COR-L47 (cell line): ENCODE measurements around the gene SPATS2.
"Not testable (repeated sequence)": the region's sequence is repeated elsewhere in the genome, so short reads cannot be mapped to it uniquely, and the experiment has no call there.

Experiments used
- DNase-seq: peaks from one replicate; lab custom pipeline; 2025; lab: John Stamatoyannopoulos, UW

Gene SPATS2

GRCh38 chr12:49518914-49519573, 151.8 kb downstream of the SPATS2 start:
- no peak for DNase-seq

- no peak for DNase-seq
Measured at GRCh38 chr12:49519574-49519936, 152.3 kb downstream of the SPATS2 start.

- DNase-seq, result no peak
Measured at GRCh38 chr12:49521389-49521788, 154.1 kb downstream of the SPATS2 start.

GRCh38 chr12:49524660-49525324, 157.5 kb downstream of the SPATS2 start:
- DNase-seq, result no peak

DNA sequence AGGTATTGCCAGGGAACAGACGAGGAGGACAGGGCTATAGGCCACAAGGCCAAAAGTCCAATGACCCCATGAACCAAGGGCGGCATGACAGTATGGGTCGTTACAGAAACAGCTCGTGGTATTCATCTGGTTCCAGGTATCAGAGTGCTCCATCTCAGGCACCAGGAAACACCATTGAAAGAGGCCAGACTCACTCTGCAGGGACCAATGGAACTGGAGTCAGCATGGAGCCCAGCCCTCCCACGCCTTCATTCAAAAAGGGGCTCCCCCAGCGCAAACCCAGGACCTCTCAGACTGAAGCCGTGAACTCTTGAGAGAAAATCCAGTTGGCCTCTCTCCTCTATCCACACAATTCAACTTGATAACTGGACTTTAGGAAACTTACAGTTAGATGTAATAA, 158.7 kb downstream of the SPATS2 start:
- no peak for DNase-seq

GRCh38 chr12:49527361-49528130, 160.3 kb downstream of the SPATS2 start:
- DNase-seq, result no peak

GRCh38 chr12:49529414-49529813, 162.2 kb downstream of the SPATS2 start:
- no peak for DNase-seq

- DNase-seq, result no peak
Measured at GRCh38 chr12:49531745-49532144, 164.5 kb downstream of the SPATS2 start.

DNA sequence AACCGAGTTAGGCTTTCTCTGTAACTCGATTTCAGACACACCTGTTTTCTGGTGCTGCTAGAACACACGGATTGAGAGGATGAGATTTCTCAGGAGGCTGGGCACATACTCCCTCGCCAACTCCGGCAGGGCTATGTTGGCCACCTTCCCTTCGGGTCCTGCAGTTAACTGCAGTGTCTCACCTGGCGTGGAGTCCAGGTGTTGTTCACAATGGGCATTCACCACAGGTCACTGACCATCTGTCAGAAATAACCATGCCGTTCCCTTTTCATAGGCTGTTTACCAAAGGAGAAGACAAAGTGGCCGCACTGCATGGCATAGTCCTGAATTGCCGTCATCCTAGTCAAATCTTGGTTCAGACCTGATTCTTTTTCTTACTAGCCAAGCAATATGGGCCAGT, 166.1 kb downstream of the SPATS2 start:
- no peak for DNase-seq

DNA sequence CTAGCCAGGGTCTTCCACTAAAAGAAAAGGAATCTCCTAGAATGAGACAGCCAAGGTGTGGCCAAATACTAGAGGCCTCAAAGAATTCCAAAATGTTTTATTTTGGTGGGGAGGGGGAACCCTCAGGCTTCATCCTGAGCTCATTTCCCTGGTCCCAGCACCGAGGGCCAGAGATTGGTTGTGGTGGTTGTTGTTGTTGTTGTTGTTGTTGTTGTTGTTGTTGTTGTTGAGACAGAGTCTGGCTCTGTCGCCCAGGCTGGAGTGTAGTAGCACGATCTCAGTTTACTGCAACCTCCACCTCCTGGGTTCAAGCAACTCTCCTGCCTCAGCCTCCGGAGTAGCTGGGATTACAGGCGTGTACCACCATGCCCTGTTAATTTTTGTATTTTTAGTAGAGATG, 166.9 kb downstream of the SPATS2 start:
- DNase-seq, result not testable (repeated sequence)

GRCh38 chr12:49534731-49535278, 167.5 kb downstream of the SPATS2 start:
- no peak for DNase-seq

DNA sequence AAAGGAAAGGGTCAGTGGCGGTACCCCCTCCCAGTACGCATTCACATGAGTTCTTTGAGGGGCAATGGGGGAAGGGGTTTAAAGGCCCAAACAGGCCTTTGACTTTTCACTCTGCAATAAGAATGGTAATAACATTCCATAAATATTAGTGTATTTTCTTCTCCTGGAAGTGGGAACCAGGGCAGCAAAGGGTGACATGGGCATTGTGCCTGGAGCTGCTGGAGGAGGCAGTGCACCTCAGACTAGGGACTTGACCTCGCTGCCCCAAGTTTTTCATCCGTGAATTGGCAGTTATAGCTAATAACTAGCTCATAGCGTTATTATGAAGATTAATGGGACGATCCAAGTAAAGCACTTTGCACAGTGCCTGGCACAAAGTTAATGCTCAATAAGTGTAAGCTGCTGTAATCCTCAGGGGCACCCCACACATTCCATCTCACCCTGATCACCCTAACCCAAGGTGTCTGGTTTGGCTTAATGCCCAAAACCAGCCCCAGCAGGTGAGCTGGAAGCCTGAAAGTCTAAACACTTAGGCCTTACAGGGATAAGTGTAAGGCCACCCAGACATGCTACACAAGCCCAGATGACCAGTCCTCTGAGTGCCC, 168.8 kb downstream of the SPATS2 start:
- no peak for DNase-seq

GRCh38 chr12:49536526-49537071, 169.3 kb downstream of the SPATS2 start:
- DNase-seq, result no peak

DNA sequence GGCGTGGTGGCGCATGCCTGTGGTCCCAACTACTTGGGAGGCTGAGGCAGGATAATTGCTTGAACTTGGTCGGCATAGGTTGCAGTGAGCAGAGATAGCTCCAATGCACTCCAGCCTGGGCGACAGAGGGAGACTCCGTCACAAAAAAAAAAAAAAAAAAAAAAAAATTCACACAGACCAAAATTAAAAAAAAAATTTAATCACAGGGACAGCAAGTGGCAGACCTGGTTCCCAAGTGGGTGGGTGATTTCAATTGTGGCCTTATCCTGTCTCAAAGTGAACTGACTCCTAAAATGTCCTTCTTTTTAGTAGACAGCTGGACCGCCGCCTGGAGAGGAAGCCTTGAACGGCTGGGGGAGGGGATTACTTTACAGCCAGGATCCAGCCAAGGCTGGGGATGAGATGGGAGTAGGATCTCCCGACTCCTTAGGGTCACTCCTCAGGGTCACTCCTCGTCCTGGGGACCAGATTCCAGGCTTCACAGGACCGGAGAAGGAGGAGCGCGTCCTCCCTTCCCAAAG, 170.0 kb downstream of the SPATS2 start:
- DNase-seq, result no peak

DNA sequence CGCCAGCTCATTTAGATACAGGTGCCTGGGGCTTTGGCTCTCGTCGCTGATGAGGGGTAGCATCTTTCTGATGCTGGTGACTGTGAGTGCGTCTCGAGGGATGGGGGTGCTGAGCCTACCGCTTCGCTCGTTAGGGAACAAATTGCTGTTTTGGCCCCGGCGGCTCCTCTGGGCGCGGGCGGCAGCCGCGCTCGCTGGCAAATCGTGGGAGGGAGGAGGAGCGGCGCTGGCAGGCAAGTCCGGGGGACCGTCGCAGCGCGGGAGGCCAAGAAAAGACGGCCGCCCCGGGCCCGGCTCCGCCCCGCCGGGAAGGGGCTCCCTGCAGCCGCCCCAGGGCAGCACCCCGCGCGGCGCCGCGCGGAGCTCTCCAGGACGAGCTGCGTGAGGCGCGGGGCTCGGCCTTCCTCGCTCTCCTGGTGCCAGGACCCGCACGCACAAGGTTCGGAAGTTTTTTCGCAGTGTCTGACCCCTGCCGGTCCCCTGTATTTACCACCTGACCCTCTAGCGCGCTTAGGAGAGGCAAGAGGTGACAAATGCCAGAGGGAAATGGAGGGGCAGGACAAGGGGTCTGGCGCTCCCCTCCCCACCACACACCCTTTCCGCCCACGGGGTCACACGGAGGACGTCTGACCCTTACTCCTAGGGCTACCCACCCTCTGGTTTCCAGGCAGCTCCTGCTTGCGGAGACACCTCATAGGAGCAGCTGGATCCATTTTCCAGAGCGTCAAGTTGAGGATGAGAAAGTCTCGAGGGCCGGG, 170.7 kb downstream of the SPATS2 start:
- DNase-seq, result peak; percentile 44

DNA sequence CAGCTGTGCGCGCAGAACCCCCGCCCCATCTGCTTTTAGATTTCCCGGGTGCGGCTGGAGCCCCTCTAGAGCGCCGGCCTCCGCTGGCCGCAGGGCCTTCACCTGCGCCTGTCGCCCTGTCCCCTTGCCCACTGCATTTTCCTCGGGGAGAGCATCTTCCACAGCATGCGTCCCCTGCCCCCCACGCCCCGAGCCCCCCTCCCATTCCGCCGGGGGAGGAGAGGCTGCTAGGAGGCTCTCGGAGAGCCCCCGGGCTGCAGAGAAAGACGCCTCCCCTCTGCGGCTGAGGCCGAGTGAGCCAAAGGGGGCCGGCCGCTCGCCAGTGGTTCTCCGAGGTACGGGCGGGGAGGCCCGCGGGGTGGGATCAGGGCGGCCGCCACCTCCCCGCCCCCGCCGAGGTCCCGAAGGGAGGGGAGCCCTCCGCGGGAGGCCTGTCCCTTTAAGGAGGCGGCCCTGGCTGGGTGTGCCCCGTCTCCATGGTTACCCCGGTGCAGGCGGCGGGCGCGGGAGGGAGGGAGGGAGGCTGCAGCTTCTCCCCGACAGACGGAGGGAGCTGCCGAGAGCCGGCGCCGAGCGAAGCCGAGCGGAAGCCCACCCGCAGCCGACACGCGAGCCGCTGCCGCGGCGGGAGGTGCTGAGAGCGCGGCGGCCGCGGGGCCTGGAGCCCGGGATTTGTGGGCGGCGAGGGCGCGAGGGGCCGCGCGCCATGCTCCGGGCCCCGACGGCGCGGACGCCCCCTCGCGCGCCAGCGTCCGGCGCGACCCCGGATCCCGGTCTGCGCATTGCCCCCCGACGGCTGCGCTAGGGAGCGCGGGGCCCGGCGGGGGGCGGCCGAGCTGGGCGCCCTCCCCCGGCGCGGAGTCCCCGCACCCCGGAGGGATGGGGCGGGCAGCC, 171.5 kb downstream of the SPATS2 start, which contains the start of gene KCNH3:
Gene KCNH3 (plus strand): TSS at position 521 of the 894 bp plus-strand sequence. CDS start 387 bp downstream, outside the sequence.
- peak; percentile 90 for DNase-seq

- DNase-seq, result no peak
Measured at GRCh38 chr12:49539406-49540228, 172.4 kb downstream of the SPATS2 start.

DNA sequence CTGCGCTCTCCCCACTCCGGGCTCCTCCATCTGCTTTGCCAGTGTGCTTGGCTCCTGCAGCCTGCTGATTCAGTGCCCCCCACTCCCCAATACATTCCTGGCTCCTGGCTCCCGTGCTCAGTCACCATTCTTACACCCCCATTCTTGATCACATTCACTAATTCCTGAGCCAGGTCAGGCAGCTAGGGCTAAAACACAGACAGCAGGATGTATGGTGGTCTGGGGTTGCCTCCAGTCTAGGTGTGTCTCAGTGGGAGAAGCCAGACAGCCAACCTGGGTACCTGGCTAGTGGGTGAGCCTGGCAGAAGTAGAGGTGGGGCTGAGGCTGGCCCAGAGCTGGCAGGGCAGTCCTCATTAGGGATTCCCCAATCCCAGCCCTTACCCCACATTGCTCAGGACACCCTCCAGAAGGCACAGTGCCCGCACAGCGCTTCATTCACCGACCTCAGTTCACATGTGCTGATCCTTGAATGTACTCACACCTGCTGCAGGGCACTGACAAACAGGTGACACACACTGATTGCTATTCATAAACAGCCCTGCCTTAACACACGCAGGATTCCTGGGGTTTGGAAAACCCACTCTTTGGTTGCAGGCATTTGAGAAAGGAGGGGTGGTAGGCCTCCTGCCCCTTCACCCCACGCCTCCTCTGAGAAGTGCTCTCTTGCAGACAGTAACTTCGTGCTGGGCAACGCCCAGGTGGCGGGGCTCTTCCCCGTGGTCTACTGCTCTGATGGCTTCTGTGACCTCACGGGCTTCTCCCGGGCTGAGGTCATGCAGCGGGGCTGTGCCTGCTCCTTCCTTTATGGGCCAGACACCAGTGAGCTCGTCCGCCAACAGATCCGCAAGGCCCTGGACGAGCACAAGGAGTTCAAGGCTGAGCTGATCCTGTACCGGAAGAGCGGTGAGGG, 173.2 kb downstream of the SPATS2 start:
- DNase-seq, result no peak
